ENCODE results near the gene NANOS3. TPM values are rescaled to one million over a fixed set of nuclear protein-coding genes. Genes with fewer than 3 reads are reported as not detected.

NANOS3 gene
- total RNA-seq, 1 experiment from 2014 or later: 1.1 TPM

GRCh38 chr19:13917888-13918406 is 41.0 kb downstream of the NANOS3 start:
- no peak for ATAC-seq
- Mint-ChIP-seq H3K9me3 (peaks cover 16% of the 10 kb centered on the region), H3K4me3 (no peak overlapping the region), H3K36me3 (peaks cover 54% of the 10 kb centered on the region), H3K27me3 (ENCODE audit: low read depth) (no peaks in the 10 kb centered on the region), H3K4me1 (no peaks in the 10 kb centered on the region), H3K27ac (no peak overlapping the region)
- no peak for TF ChIP-seq EMX1 (CRISPR knock-in tag; IDR thresholded peaks at IDR 0.05)
- TF ChIP-seq KAT7 (CRISPR knock-in tag; IDR thresholded peaks at IDR 0.05; ENCODE audit: borderline replicate concordance): no peak
- TF ChIP-seq ETV6 (CRISPR knock-in tag; IDR thresholded peaks at IDR 0.05): no peak
- no peak for TF ChIP-seq PREB (CRISPR knock-in tag; IDR thresholded peaks at IDR 0.05; ENCODE audit: borderline replicate concordance)
- TF ChIP-seq NR2C2 (CRISPR knock-in tag; IDR thresholded peaks at IDR 0.05): no peak
- TF ChIP-seq ZNF671 (CRISPR knock-in tag; IDR thresholded peaks at IDR 0.05): no peak
- TF ChIP-seq GABPB1 (CRISPR knock-in tag; IDR thresholded peaks at IDR 0.05): no peak
- no peak for TF ChIP-seq MAX (CRISPR knock-in tag; IDR thresholded peaks at IDR 0.05)
- TF ChIP-seq ATF2 (CRISPR knock-in tag; IDR thresholded peaks at IDR 0.05; ENCODE audit: borderline replicate concordance, low read depth): no peak
- TF ChIP-seq CREB1 (CRISPR knock-in tag; IDR thresholded peaks at IDR 0.05): no peak
- no peak for TF ChIP-seq USF2 (CRISPR knock-in tag; IDR thresholded peaks at IDR 0.05)
- TF ChIP-seq IRF1 (CRISPR knock-in tag; IDR thresholded peaks at IDR 0.05): no peak
- no peak for TF ChIP-seq ATF1 (CRISPR knock-in tag; IDR thresholded peaks at IDR 0.05)
- TF ChIP-seq ZNF423 (CRISPR knock-in tag; IDR thresholded peaks at IDR 0.05): no peak
- no peak for TF ChIP-seq AFF4 (CRISPR knock-in tag; IDR thresholded peaks at IDR 0.05; ENCODE audit: borderline replicate concordance)
- no peak for TF ChIP-seq ZNF512 (CRISPR knock-in tag; IDR thresholded peaks at IDR 0.05; ENCODE audit: borderline replicate concordance)
- no peak for TF ChIP-seq NFATC4 (CRISPR knock-in tag; IDR thresholded peaks at IDR 0.05)
- POLR2A ChIA-PET: interaction anchor here (1.5 kb wide), 1 partner anchor 18 kb away, joined by 3 read pairs; no protein-coding TSS in a partner anchor
- no peak for DNase-seq (ENCODE audit: low spot score)
- CTCF ChIA-PET: interaction anchor here (0.5 to 1.8 kb wide), 2 partner anchors 11 to 736 kb away, joined by 3 to 4 read pairs; no protein-coding TSS in a partner anchor

Measured in WTC11 (cell line).